Measurements from ENCODE around the gene NINL. TPM values are rescaled to one million over a fixed set of nuclear protein-coding genes. Genes with fewer than 3 reads are reported as not detected.

NINL gene
- total and polyA plus RNA-seq, 2 of the 4 experiments (the other 2 are of a cell fraction): 3.0 to 10.4 TPM

GRCh38 chr20:25459111-25459830 is 126.1 kb downstream of the NINL start:
- dilution Hi-C loops (cut with HindIII; ENCODE audit: low sequenced_read_pairs, unreplicated experiment): no loop called here
- Histone ChIP-seq H2AK9ac (replicated peaks; ENCODE audit: low read depth, low read length, poor library complexity) (peak overlapping the region; percentile 28), H2BK5ac (ENCODE audit: low read depth, low read length, poor library complexity, severe bottlenecking) (no peak overlapping the region), H3K27me3 (ENCODE audit: control insufficient read depth, insufficient read depth, low read length) (no peaks in the 10 kb centered on the region), H2AK5ac (ENCODE audit: low read depth, low read length) (no peak overlapping the region), H3K36me3 (ENCODE audit: control insufficient read depth, insufficient read depth, low read length) (peaks cover 34% of the 10 kb centered on the region), H3K9me1 (ENCODE audit: insufficient read depth, low read length) (no peaks in the 10 kb centered on the region; the same call in 1 of the 2 replicates), H2BK120ac (ENCODE audit: low read depth, low read length) (no peak overlapping the region), H3K4me1 (ENCODE audit: control insufficient read depth, insufficient read depth, low read length) (no peaks in the 10 kb centered on the region), H4K5ac (ENCODE audit: low read depth, low read length) (no peak overlapping the region), H4K8ac (ENCODE audit: low read depth in 2 of 2, low read length in 2 of 2) (no peak overlapping the region), H3K9me3 (ENCODE audit: control insufficient read depth, insufficient read depth, low read length) (no peaks in the 10 kb centered on the region), H3K14ac (replicated peaks; ENCODE audit: low read depth, low read length) (no peak overlapping the region), H3K27ac (ENCODE audit: insufficient read depth, low read length) (no peak overlapping the region), H2AFZ (replicated peaks; ENCODE audit: low read length, poor library complexity) (no peak overlapping the region), H3K79me1 (ENCODE audit: low read depth in 1 of 2, low read length in 2 of 2) (no peaks in the 10 kb centered on the region), H3K18ac (ENCODE audit: low read depth, low read length) (no peak overlapping the region), H4K20me1 (ENCODE audit: insufficient read depth, low read length) (no peaks in the 10 kb centered on the region), H3K56ac (ENCODE audit: extremely low read depth, insufficient read depth, low read length) (no peak overlapping the region), H3K4ac (ENCODE audit: low read depth, low read length) (no peak overlapping the region), H3K4me2 (ENCODE audit: low read depth, low read length) (no peak overlapping the region), H3K23ac (ENCODE audit: low read depth, low read length) (no peak overlapping the region), H2BK15ac (ENCODE audit: low read depth, low read length) (no peak overlapping the region), H4K91ac (ENCODE audit: insufficient read depth, low read depth, low read length) (no peak overlapping the region), H3K9ac (ENCODE audit: low read depth, low read length) (no peak overlapping the region), H3K4me3 (ENCODE audit: insufficient read depth, low read depth, low read length) (no peak overlapping the region), H2BK20ac (ENCODE audit: low read depth, low read length) (no peak overlapping the region)
- TF ChIP-seq FOS (IDR thresholded peaks at IDR 0.05; ENCODE audit: low read depth, low read length): no peak
- TF ChIP-seq CEBPB (IDR thresholded peaks at IDR 0.05; ENCODE audit: low read depth, low read length): no peak
- no peak for TF ChIP-seq USF2 (IDR thresholded peaks at IDR 0.05; ENCODE audit: low read depth, low read length)
- no peak for TF ChIP-seq BHLHE40 (IDR thresholded peaks at IDR 0.05; ENCODE audit: low read depth, low read length)
- no peak for TF ChIP-seq CHD1 (IDR thresholded peaks at IDR 0.05; ENCODE audit: low read depth, low read length)
- TF ChIP-seq SMC3 (IDR thresholded peaks at IDR 0.05; ENCODE audit: low read depth, low read length): no peak
- TF ChIP-seq, protein P1, sequence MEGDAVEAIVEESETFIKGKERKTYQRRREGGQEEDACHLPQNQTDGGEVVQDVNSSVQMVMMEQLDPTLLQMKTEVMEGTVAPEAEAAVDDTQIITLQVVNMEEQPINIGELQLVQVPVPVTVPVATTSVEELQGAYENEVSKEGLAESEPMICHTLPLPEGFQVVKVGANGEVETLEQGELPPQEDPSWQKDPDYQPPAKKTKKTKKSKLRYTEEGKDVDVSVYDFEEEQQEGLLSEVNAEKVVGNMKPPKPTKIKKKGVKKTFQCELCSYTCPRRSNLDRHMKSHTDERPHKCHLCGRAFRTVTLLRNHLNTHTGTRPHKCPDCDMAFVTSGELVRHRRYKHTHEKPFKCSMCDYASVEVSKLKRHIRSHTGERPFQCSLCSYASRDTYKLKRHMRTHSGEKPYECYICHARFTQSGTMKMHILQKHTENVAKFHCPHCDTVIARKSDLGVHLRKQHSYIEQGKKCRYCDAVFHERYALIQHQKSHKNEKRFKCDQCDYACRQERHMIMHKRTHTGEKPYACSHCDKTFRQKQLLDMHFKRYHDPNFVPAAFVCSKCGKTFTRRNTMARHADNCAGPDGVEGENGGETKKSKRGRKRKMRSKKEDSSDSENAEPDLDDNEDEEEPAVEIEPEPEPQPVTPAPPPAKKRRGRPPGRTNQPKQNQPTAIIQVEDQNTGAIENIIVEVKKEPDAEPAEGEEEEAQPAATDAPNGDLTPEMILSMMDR (conservative IDR thresholded peaks at IDR 0.05; ENCODE audit: low read depth, low read length): no peak
- TF ChIP-seq MAZ (IDR thresholded peaks at IDR 0.05; ENCODE audit: borderline replicate concordance, low read depth, low read length): no peak
- TF ChIP-seq RAD21 (IDR thresholded peaks at IDR 0.05; ENCODE audit: low read length): no peak
- TF ChIP-seq POLR2A (IDR thresholded peaks at IDR 0.05; ENCODE audit: low read depth, low read length): no peak
- no peak for TF ChIP-seq RFX5 (IDR thresholded peaks at IDR 0.05; ENCODE audit: low read depth, low read length)
- no peak for TF ChIP-seq NFE2L2 (IDR thresholded peaks at IDR 0.05; ENCODE audit: low read depth, low read length)
- TF ChIP-seq RCOR1 (IDR thresholded peaks at IDR 0.05; ENCODE audit: insufficient replicate concordance, low read length): no peak
- TF ChIP-seq MXI1 (IDR thresholded peaks at IDR 0.05; ENCODE audit: borderline replicate concordance, low read depth, low read length): no peak
- no peak for TF ChIP-seq MAFK (IDR thresholded peaks at IDR 0.05; ENCODE audit: low read depth, low read length)
- TF ChIP-seq, protein P2, sequence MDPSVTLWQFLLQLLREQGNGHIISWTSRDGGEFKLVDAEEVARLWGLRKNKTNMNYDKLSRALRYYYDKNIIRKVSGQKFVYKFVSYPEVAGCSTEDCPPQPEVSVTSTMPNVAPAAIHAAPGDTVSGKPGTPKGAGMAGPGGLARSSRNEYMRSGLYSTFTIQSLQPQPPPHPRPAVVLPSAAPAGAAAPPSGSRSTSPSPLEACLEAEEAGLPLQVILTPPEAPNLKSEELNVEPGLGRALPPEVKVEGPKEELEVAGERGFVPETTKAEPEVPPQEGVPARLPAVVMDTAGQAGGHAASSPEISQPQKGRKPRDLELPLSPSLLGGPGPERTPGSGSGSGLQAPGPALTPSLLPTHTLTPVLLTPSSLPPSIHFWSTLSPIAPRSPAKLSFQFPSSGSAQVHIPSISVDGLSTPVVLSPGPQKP (IDR thresholded peaks at IDR 0.05; ENCODE audit: borderline replicate concordance, low read depth, low read length): no peak
- BruUV-seq (replicated peaks): no TSS peak
- 91% methylated on average over 6 of the region's 20 CpGs; no CpG with 5 or more reads in 1 of the 2 experiments for WGBS, 2 experiments (ENCODE audit: extremely low coverage in 2 of 2, insufficient read length in 1 of 2)
- intact Hi-C loops (cut with micrococcal nuclease): no loop called here
- in situ Hi-C loops (cut with MboI; ENCODE audit: low sequenced_read_pairs): no loop called here
- no peak for ATAC-seq (ENCODE audit: low read depth)
- CTCF ChIA-PET: no interaction called here
- POLR2A ChIA-PET (ENCODE audit: unreplicated experiment): no interaction called here
- DNase-seq: no peak
